Skin of body (tissue), 2 donors: ENCODE measurements around the gene ARMC6. TPM values are rescaled to one million over a fixed set of nuclear protein-coding genes. Genes with fewer than 3 reads are reported as not detected.
"Not testable (repeated sequence)": the region's sequence is repeated elsewhere in the genome, so short reads cannot be mapped to it uniquely, and the experiment has no call there.

ENCODE experiments used
- DNase-seq: peaks from one replicate; lab custom pipeline; 2025; lab: John Stamatoyannopoulos, UW
- total RNA-seq: library from RNA; depleted of rRNA; stranded (reverse); fragments of >200 nt; gene quantifications from one replicate; pipeline ENCODE4 v1.2.3, GENCODE V29; 2014

ARMC6 gene
- total RNA-seq, 1 donor from 2014 or later, result 15.5 TPM

GRCh38 chr19:19022380-19022961, 10.9 kb upstream of the ARMC6 start:
- DNase-seq, result no peak

DNA sequence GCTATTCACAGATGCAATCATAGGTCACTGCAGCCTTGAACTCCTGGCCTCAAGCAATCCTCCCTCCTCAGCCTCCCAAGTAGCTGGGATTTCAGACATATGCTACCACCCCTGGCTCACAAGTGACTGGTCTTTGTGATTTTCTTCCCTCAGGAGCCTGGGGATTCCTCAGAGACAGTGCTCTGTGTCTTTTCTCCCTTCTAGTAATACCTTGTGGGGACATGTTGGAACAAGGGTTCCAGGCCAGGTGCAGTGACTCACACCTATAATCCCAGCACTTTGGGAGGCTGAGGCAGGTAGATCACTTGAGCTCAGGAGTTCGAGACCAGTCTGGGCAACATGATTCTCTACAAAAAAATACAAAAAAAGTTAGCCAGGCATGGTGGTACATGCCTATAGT, 10.0 kb upstream of the ARMC6 start:
- DNase-seq, result not testable (repeated sequence)

DNA sequence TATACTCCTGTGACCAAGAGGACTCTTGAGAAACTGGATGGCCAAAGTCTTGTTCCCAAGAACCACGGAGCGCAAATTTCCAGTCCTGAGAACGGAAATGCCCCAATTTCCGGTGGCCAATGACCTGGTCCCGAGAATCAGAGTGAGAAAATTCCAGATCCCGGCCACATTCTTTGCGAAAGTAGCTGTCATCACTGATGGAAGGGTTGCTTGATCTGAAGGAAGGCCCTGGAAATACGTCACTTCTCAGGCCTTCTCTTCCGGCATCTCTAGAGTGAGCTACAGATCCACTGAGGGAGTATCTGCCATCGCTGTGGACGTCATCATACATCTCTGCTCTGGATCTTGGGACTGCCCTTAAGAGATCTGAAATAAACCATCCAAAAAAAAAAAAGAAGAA, 7.5 kb upstream of the ARMC6 start:
- no peak for DNase-seq

- no peak for DNase-seq
These were observed 7.0 kb upstream of the ARMC6 start for GRCh38 chr19:19026299-19026971.

- no peak for DNase-seq
These were observed 6.2 kb upstream of the ARMC6 start for GRCh38 chr19:19027228-19027627.

GRCh38 chr19:19028526-19028925, 4.9 kb upstream of the ARMC6 start:
- DNase-seq, result no peak

DNA sequence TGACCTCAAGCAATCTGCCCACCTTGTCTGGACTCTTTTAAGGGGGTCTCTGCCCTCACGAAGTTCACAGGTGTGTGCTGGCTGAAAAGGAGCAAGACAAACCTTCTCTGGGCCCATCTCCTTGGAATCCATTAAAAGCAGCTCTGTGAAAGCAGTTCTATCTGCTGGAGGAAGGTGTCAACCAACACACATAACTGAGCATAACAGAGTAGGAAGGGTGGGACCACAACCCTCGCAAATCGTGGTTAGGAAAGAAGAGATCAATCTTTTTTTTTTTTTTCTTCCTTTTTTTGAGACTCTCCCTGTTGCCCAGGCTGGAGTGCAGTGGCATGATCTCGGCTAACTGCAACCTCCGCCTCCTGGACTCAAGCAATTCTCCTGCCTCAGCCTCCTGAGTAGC, 1.5 kb upstream of the ARMC6 start:
- no peak for DNase-seq

DNA sequence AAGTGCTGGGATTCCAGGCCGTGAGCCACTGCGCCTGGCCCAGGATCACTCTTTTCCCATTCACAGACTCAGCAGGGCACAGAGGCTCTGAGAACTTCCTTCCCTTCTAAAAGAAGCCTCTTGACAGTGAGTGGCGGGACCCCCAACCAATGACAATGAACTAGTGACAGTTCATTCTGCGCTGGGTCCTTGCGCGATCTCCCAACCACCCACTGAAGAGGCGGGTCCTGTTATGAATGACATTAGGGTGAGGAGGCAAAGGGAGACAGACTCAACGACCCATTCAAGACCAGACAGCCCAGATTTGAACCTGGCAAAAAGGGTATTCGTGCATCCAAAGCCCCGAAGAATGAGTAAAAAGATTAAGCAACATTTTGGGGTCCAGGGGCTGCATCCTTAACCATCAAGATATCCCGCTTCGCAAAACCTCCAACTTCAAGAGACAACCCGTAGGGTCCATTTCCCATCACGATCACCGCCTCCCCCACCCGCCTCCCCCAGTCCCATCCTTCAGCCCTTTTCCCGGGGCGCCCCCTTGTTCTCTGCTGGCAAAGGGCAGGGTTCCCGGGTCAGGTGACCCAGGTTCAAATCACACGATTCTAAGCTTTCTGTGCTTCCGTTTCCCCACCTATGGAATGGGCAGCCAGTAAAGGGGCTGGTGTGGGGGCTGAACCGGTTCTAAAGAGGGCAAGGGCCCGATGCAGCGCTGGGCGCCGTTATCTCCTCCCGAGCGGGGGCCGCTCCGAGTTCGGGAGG, 805 bp upstream of the ARMC6 start:
- DNase-seq, result peak; percentile 85

- DNase-seq, result no peak
These were observed 302 bp upstream of the ARMC6 start for GRCh38 chr19:19033176-19033425.

DNA sequence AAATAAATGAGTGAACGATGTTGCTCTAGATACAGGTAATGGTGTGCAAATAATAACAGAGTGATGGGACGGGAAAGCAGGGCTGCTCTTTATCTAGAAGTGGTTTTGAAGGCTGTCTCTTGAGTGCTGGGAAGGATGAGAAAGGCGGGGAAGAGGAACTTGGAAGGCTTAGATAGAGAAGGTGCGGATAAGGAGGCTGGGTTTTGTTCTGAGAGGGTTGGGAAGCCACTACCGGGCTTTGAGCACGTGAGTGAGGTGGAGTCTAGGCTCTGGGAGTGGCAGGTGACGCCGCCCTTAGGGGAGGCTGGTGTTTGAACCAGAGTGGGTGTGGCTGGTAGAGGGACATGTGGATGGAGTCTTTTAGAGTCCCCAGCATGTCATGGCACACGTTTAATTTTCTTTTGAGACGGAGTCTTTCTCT, 811 bp downstream of the ARMC6 start:
- peak; percentile 19 for DNase-seq

GRCh38 chr19:19039901-19040300, 6.5 kb downstream of the ARMC6 start:
- DNase-seq, result no peak

DNA sequence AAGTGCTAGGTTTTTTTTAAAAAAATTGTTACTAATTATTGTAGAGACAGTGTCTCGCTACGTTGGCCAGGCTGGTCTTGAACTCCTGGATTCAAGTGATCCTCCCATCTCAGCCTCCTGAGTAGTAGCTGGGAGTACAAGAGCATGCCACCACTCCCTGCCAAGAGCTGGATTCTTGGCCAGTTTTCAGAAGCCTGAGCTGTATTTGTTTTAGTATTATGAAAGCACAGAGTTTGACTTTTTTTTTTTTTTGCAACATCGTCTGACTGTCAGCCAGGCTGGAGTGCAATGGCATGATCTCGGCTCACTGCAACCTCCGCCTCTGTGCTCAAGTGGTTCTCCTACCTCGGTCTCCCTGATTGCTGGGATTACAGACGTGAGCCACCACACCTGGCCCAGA, 7.0 kb downstream of the ARMC6 start:
- DNase-seq, result peak; percentile 11

DNA sequence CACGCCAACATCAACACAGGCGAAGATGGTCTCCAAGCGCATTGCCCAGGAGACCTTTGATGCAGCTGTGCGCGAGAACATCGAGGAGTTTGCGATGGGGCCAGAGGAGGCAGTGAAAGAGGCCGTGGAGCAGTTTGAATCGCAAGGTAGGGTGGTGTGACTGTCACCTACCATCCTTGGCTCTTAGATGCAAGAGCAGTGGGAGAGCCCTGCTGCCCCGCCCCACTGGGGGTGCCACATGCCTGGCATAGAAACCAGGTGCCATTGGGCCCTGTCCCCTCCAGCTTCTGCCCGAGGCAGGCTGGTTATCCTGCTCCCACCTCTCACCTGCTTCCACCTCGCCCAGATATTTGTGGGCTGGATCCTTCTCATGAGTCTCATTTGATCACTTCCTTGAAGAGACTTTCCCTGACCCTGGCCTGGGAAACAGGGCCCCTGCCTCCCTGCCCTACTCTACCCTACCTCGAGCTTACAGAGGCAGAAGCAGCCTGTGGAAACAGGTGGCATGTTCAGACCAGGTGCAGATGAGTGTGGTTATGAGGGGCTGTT, 9.4 kb downstream of the ARMC6 start:
- DNase-seq, result no peak

DNA sequence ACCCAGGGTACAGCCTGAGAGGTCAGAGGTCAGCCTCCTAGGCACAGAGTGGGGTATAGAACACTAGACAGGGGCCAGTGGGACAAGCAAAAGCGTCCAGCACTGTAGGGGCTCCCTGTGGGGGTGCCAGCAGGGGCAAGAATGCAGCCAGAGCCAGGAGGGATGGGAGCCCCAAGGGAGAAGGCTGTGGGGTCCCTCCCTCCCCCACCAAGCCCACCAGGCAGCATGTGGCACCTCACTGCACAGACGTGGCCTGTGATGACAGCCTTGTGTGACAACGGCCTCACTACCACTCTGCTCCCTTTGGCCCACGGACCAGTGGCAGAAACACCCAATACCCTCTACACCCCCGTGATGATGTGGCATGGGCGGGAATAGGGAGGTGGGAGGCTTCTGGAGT, 10.1 kb downstream of the ARMC6 start:
- no peak for DNase-seq

- DNase-seq, result no peak
These were observed 10.5 kb downstream of the ARMC6 start for GRCh38 chr19:19043881-19044280.

DNA sequence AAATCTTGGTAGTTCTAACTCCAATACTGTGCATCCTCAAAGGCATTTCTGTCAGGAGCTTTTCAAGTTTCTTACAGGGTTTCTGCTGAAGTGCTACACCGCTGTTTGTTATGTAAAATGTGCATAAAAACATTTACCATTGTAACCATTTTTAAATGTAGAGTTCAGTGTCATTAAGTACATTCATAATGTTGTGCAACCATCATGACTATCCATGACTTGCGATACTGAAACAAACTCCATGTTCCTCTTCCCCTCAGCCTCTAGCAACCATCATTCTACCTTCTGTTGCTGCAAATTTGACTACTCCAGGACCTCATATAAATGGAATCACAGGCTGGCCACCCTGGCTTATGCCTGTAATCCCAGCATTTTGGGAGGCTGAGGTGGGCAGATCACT, 16.0 kb downstream of the ARMC6 start:
- DNase-seq, result no peak

DNA sequence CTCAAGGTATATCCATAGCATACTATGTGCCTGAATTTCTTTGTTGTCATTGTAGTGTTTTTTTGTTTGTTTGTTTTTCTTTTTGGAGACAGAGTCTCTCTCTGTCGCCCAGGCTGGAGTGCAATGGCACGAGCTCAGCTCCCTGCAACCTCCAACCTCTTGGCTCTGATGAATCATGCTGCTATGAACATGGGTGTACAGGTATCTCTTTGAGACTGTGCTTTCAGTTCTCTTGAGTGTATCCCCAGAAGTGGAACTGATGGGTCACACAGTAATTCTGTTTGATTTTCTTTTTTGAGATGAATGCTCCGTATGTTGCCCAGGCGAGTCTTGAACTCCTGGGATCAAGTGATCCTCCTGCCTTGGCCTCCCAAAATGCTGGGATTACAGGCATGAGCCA, 16.7 kb downstream of the ARMC6 start:
- DNase-seq, result no peak

DNA sequence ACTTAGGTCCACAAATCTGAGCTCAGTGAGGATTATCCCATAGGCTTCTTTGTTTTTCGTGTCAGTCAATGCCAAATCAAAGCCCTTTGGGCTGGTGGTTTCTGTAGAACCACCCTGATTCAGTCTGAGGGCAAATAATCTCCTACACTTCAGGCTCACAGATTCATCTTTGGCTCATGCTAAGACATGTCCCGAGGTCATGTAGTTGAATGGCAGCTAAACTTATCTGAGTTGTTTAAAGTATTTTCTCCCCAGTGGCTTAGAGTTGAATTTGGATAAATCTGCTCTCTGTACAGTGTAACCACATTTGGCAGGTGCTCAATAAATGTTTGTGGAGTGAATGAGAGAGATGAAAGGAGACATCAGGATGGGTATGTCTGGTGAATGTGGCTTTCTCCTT, 17.3 kb downstream of the ARMC6 start:
- DNase-seq, result no peak

DNA sequence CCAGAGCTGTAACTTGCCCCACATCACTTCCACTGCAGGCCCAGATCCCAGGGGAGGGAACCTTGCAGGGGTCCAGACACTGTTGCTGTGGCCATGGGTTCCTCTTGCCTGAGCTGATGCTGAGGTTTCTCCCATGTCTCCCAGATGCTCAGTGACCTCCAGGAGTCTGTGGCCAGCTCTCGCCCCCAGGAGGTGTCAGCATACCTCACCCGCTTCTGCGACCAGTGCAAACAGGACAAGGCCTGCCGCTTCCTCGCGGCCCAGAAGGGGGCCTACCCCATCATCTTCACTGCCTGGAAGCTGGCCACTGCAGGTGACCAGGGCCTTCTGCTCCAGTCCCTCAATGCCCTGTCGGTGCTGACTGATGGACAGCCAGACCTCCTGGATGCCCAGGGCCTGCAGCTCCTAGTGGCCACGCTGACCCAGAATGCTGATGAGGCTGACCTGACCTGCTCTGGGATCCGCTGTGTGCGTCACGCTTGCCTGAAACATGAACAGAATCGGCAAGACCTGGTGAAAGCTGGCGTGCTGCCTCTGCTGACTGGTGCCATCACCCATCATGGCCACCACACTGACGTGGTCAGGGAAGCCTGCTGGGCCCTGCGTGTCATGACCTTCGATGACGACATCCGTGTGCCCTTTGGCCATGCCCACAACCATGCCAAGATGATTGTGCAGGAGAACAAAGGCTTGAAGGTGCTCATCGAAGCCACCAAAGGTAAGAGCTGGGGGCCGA, 18.2 kb downstream of the ARMC6 start:
- DNase-seq, result no peak

DNA sequence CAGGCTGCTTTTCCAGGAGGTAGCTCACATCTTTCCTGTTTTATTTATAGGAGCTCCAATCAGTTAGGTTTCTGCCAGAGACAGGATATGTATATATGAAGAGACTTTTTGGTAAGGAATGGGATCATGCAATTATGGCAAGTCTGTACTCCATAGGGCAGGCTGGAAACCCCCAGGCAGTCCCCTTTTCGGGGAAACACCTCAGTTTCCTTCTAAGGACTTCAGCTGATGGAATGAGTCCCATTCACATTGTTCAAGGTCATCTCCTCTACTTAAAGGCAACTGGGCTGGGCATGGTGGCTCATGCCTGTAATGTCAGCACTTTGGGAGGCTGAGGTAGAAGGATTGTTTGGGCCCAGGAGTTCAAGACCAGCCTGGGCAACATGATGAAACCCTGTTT, 19.5 kb downstream of the ARMC6 start:
- no peak for DNase-seq

- DNase-seq, result no peak
These were observed 20.3 kb downstream of the ARMC6 start for GRCh38 chr19:19053508-19054314.
